Memory B cell (primary cell): ENCODE measurements around the gene RPRD1A.
"Not testable (repeated sequence)": the region's sequence is repeated elsewhere in the genome, so short reads cannot be mapped to it uniquely, and the experiment has no call there.

Experiments
- ATAC-seq: fragments of 150-1000 bp; cut with Tn5 transposase; 2 replicates; pipeline ENCODE4 v1.10.0; 2021; ENCODE audit warnings: low read depth, mild to moderate bottlenecking, moderate library complexity
- DNase-seq, 2 donors: peaks; one replicate each; pipeline ENCODE4 v3.0.0; 2022; ENCODE audit warnings: low spot score in 2 of 2
- H3K27ac Mint-ChIP-seq: one replicate; pipeline ENCODE4 v1.8.0; 2022; ENCODE audit warnings: mild to moderate bottlenecking, moderate library complexity, mixed read lengths
- H3K27me3 Mint-ChIP-seq: one replicate; pipeline ENCODE4 v1.8.0; 2022; ENCODE audit warnings: mixed read lengths
- H3K36me3 Mint-ChIP-seq: one replicate; pipeline ENCODE4 v1.8.0; 2022; ENCODE audit warnings: mild to moderate bottlenecking, mixed read lengths
- H3K4me1 Mint-ChIP-seq: one replicate; pipeline ENCODE4 v1.8.0; 2022; ENCODE audit warnings: mixed read lengths
- H3K4me3 Mint-ChIP-seq: one replicate; pipeline ENCODE4 v1.8.0; 2022; ENCODE audit warnings: mild to moderate bottlenecking, moderate library complexity, mixed read lengths
- H3K9me3 Mint-ChIP-seq: one replicate; pipeline ENCODE4 v1.8.0; 2022; ENCODE audit warnings: mixed read lengths

Gene RPRD1A

GRCh38 chr18:36066001-36066400 is 1.4 kb downstream of the RPRD1A start:
- Mint-ChIP-seq H3K27ac (peak overlapping the region; percentile 92), H3K36me3 (peaks cover 5% of the 10 kb centered on the region)
- DNase-seq, result no peak

GRCh38 chr18:36064809-36065079 is 2.6 kb downstream of the RPRD1A start:
- not testable (repeated sequence) for H3K4me3 Mint-ChIP-seq, H3K27me3 Mint-ChIP-seq, H3K27ac Mint-ChIP-seq, H3K9me3 Mint-ChIP-seq, DNase-seq, H3K36me3 Mint-ChIP-seq, ATAC-seq
- peaks cover 37% of the 10 kb centered on the region for H3K4me1 Mint-ChIP-seq

More at GRCh38 chr18:36066001-36066400, 1.4 kb downstream of the RPRD1A start:
- peak overlapping the region; percentile 85 for H3K4me3 Mint-ChIP-seq
- no peaks in the 10 kb centered on the region for H3K9me3 Mint-ChIP-seq
- H3K4me1 Mint-ChIP-seq, result peaks cover 31% of the 10 kb centered on the region
- peaks cover 5% of the 10 kb centered on the region for H3K27me3 Mint-ChIP-seq
- ATAC-seq, result no peak

DNA sequence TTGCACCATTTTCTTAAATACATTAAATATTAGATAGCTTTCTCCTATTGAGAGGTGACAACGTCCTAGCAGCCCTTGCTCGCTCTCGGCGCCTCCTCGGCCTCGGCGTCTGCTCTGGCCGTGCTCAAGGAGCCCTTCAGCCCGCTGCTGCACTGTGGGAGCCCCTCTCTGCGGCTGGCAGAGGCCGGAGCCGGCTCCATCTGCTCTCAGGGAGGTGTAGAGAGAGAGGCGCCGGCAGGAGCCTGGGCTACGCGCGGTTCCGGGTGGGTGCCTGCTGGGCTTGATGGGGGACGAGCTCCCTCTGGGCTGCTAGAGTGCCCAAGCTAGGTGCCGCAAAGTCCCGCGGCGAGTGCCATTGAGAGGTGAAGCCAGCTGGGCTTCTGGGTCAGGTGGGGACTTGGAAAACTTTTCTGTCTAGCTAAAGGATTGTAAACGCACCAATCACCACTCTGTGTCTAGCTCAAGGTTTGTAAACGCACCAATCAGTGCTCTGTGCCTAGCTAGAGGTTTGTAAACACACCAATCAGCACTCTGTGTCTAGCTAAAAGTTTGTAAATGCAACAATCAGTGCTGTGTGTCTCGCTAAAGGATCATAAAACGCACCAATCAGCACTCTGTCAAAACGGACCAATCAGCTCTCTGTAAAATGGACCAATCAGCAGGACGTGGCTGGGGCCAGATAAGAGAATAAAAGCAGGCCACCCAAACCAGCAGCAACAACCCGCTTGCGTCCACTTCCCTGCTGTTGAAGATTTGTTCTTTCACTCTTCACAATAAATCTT is 3.1 kb downstream of the RPRD1A start:
- ATAC-seq (no peak), DNase-seq (no peak)
- H3K27ac Mint-ChIP-seq, result peak overlapping the region; percentile 72
- H3K27me3 Mint-ChIP-seq, result no peaks in the 10 kb centered on the region
- H3K9me3 Mint-ChIP-seq, result no peaks in the 10 kb centered on the region
- peaks cover 5% of the 10 kb centered on the region for H3K36me3 Mint-ChIP-seq
- H3K4me1 Mint-ChIP-seq, result peaks cover 37% of the 10 kb centered on the region
- no peak overlapping the region for H3K4me3 Mint-ChIP-seq

DNA sequence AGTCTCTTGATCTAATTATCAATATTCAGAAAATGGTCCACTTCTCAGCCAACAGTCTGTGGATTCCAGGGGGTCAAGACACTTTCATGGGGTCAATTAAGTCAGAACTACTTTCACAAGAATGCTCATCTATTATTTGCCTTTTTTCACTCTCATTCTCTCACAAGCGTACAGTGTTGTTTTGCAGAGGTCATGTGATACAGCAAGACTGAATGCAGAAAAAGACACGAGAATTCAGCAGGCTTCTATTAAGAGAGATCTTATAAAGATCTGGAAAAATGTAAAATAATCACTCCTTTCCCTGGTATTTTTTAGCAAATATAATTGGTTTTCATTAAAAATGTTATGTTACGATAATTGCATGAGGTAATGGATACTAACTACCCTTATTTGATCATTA is 8.7 kb downstream of the RPRD1A start:
- ATAC-seq, result no peak
- Mint-ChIP-seq H3K4me1 (peaks cover 32% of the 10 kb centered on the region), H3K4me3 (no peak overlapping the region), H3K9me3 (no peaks in the 10 kb centered on the region), H3K36me3 (peaks cover 5% of the 10 kb centered on the region), H3K27ac (no peak overlapping the region), H3K27me3 (no peaks in the 10 kb centered on the region)
- no peak for DNase-seq

- H3K4me1 Mint-ChIP-seq, result peaks cover 30% of the 10 kb centered on the region
- no peak overlapping the region for H3K4me3 Mint-ChIP-seq
Measured at GRCh38 chr18:36051760-36052159, 15.6 kb downstream of the RPRD1A start.

DNA sequence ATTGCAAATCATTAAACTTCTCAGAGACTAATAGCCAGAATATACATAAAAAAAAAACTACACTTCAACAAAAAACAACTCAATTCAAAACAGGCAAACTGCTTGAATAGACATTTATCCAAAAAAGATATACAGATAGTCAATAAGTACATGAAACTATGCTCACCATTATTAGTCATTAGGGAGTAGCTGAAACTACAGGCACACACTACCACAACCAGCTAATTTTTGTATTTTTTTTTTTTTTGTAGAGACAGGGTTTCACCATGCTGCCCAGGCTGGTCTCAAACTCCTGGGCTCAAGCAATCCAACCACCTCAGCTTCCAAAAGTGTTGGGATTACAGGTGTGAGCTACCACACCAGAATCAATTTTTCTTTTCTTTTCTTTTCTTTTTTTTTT is 16.9 kb downstream of the RPRD1A start:
- H3K36me3 Mint-ChIP-seq, result peaks cover 24% of the 10 kb centered on the region
- no peak overlapping the region for H3K27ac Mint-ChIP-seq
- H3K9me3 Mint-ChIP-seq, result peaks cover 7% of the 10 kb centered on the region
- DNase-seq, result no peak
- H3K4me1 Mint-ChIP-seq, result peaks cover 39% of the 10 kb centered on the region
- H3K27me3 Mint-ChIP-seq, result no peaks in the 10 kb centered on the region
- ATAC-seq, result no peak
- no peak overlapping the region for H3K4me3 Mint-ChIP-seq

More at GRCh38 chr18:36051760-36052159, 15.6 kb downstream of the RPRD1A start:
- Mint-ChIP-seq H3K36me3 (peaks cover 24% of the 10 kb centered on the region), H3K27ac (no peak overlapping the region), H3K27me3 (no peaks in the 10 kb centered on the region), H3K9me3 (peaks cover 7% of the 10 kb centered on the region)
- no peak for ATAC-seq
- no peak for DNase-seq

GRCh38 chr18:36047521-36047920 is 19.8 kb downstream of the RPRD1A start:
- ATAC-seq (peak; percentile 53), DNase-seq (no peak)
- Mint-ChIP-seq H3K27me3 (no peaks in the 10 kb centered on the region), H3K36me3 (peaks cover 15% of the 10 kb centered on the region), H3K9me3 (peaks cover 7% of the 10 kb centered on the region), H3K4me3 (no peak overlapping the region), H3K4me1 (peaks cover 37% of the 10 kb centered on the region), H3K27ac (no peak overlapping the region)

DNA sequence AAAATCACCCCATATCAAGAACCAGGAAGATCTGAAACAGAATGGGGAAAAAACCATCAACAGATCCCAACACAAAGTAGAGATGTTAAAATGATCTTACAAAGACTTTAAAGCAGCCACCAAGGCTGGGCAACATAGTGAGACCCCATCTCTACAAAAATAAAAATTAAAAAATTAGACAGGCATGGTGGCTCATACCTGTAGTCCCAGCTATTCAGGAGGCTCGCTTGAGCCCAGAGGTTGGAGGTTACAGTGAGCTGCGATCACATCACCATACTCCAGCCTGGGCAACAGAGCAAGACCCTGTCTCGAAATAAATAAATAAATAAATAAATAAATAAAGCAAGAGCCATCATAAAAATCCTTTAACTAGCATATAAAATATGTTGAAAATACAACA is 20.5 kb downstream of the RPRD1A start:
- DNase-seq, result no peak
- no peak for ATAC-seq
- Mint-ChIP-seq H3K4me1 (peaks cover 37% of the 10 kb centered on the region), H3K36me3 (peaks cover 12% of the 10 kb centered on the region), H3K27me3 (no peaks in the 10 kb centered on the region), H3K4me3 (no peak overlapping the region), H3K27ac (no peak overlapping the region), H3K9me3 (peaks cover 5% of the 10 kb centered on the region)

GRCh38 chr18:36045241-36045991 is 21.9 kb downstream of the RPRD1A start:
- H3K36me3 Mint-ChIP-seq, result peaks cover 10% of the 10 kb centered on the region
- no peak overlapping the region for H3K4me3 Mint-ChIP-seq
- no peak overlapping the region for H3K27ac Mint-ChIP-seq
- H3K4me1 Mint-ChIP-seq, result peaks cover 42% of the 10 kb centered on the region
- peaks cover 3% of the 10 kb centered on the region for H3K9me3 Mint-ChIP-seq
- ATAC-seq (no peak), DNase-seq (no peak)
- no peaks in the 10 kb centered on the region for H3K27me3 Mint-ChIP-seq

GRCh38 chr18:36043153-36043552 is 24.2 kb downstream of the RPRD1A start:
- DNase-seq (no peak), ATAC-seq (no peak)
- Mint-ChIP-seq H3K4me1 (peaks cover 43% of the 10 kb centered on the region), H3K36me3 (peaks cover 23% of the 10 kb centered on the region), H3K9me3 (peaks cover 3% of the 10 kb centered on the region), H3K27me3 (no peaks in the 10 kb centered on the region), H3K4me3 (no peak overlapping the region), H3K27ac (no peak overlapping the region)

DNA sequence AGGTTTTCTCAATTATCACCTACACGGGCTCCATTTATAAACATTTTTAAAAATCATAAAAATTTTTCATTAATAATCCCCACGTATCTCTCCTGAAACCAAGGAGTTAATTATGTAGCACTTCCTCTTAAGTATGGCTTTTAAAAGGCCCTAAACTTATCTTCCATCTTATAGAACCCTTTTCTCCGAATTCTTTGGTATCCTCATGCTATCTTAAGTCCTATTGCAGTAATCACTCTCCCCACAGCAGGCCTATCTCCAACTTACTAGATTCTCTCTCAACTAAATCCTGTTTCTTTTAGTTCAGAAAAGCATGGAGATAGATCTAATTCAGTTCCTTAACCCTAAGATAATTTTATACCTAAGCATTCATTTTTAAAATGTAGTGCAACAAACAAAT is 26.2 kb downstream of the RPRD1A start:
- ATAC-seq, result no peak

DNA sequence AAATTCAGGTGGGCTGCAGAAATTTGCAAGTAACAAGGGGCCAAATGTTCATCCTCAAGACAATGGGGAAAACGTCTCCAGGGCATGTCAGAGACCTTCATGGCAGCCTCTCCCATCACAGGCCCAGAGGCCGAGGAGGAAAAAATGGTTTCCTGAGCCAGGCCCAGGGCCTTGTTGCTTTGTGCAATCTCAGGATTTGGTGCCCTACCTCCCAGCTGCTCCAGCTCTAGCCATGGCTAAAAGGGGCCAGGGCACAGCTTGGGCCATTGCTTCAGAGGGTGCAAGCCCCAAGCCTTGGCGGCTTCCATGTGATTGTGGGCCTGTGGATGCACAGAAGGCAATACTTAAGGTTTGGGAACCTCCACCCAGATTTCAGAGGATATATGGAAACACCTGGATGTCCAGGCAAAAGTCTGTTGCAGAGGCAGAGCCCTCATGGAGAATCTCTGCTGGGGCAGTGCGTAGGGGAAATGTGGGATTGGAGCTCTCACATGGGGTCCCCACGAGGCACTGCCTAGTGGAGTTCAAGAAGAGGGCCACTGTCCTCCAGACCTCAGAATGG is 29.2 kb downstream of the RPRD1A start:
- DNase-seq (no peak), ATAC-seq (no peak)
- peaks cover 39% of the 10 kb centered on the region for H3K4me1 Mint-ChIP-seq
- peaks cover 3% of the 10 kb centered on the region for H3K9me3 Mint-ChIP-seq
- H3K36me3 Mint-ChIP-seq, result peaks cover 24% of the 10 kb centered on the region
- H3K27ac Mint-ChIP-seq, result no peak overlapping the region
- H3K4me3 Mint-ChIP-seq, result no peak overlapping the region
- no peaks in the 10 kb centered on the region for H3K27me3 Mint-ChIP-seq

More for the DNA sequence above, 26.2 kb downstream of the RPRD1A start:
- H3K27ac Mint-ChIP-seq, result peak overlapping the region; percentile 22
- no peak for DNase-seq
- H3K27me3 Mint-ChIP-seq, result no peaks in the 10 kb centered on the region
- peaks cover 23% of the 10 kb centered on the region for H3K36me3 Mint-ChIP-seq
- H3K4me3 Mint-ChIP-seq, result no peak overlapping the region
- peaks cover 38% of the 10 kb centered on the region for H3K4me1 Mint-ChIP-seq
- H3K9me3 Mint-ChIP-seq, result peaks cover 3% of the 10 kb centered on the region

DNA sequence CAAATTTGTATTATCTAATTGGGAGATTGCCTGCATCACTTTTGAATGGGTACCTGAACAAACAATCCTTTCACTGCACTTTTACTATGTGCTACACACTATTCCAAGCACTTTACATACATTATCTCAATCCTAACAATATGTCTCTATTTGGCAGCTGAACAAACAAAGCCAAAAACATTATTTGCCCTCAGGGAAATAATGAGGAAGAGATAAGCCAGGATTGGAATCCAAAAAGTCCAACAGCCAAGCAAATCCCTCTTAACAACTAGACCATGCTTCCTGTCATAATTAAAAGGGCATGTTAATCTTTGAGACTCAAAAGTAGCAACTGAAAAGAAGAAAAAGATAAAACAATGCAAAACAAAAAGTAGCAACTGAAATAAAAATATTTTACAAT is 32.1 kb downstream of the RPRD1A start:
- Mint-ChIP-seq H3K27me3 (no peaks in the 10 kb centered on the region), H3K4me1 (peaks cover 34% of the 10 kb centered on the region), H3K36me3 (peaks cover 25% of the 10 kb centered on the region), H3K4me3 (no peak overlapping the region), H3K9me3 (peaks cover 3% of the 10 kb centered on the region), H3K27ac (peak overlapping the region; percentile 74)
- ATAC-seq (no peak), DNase-seq (no peak)

DNA sequence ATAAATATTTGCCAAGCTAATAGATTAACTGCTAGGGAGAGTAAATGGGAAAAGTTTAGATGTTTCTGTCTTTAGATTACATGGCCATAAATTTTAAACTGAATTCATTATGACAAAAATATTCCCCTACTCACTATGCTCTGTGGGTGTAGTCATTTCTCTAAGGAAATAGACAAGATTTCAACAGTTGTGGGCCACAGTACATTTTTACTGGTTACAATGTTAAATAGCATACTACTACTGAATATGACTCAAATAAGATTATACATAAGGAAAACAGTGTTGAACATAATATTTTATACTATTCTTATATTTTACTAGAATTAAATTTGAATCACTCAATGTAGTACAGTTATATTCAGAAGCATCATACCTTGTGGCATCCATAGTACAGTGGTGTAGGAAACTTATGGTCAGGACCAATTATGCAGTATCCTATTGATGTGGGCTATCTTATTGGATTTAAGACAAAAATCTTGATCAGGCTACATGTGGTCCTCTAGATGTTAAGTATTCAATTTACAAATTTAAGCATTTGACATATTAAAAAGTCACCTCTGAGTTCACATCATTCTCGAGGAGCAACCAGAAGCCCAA is 33.0 kb downstream of the RPRD1A start:
- H3K36me3 Mint-ChIP-seq, result peaks cover 21% of the 10 kb centered on the region
- H3K27me3 Mint-ChIP-seq, result no peaks in the 10 kb centered on the region
- ATAC-seq, result no peak
- H3K9me3 Mint-ChIP-seq, result peaks cover 3% of the 10 kb centered on the region
- H3K4me3 Mint-ChIP-seq, result no peak overlapping the region
- peaks cover 29% of the 10 kb centered on the region for H3K4me1 Mint-ChIP-seq
- H3K27ac Mint-ChIP-seq, result no peak overlapping the region
- no peak for DNase-seq
